WERI-Rb-1 (cell line): Measurements from ENCODE around the gene HSDL2.

Source experiments
- DNase-seq: peaks from one replicate; pipeline ENCODE4 v3.0.0-alpha.2; 2020
- H3K27ac ChIP-seq: fragments of 250-450 bp; sonication (Bioruptor Pico); 2 replicates; pipeline ENCODE4 v1.5.1; 2020; ENCODE audit warnings: mild to moderate bottlenecking, moderate library complexity
- H3K27me3 ChIP-seq: fragments of 250-450 bp; sonication (Bioruptor Pico); 2 replicates; pipeline ENCODE4 v1.5.1; 2021; ENCODE audit warnings: mild to moderate bottlenecking, low read depth, moderate library complexity; ENCODE audit not compliant: insufficient read depth, severe bottlenecking
- H3K36me3 ChIP-seq: fragments of 250-450 bp; sonication (Bioruptor Pico); 2 replicates; pipeline ENCODE4 v1.5.1; 2020; ENCODE audit warnings: mild to moderate bottlenecking, moderate library complexity
- H3K4me3 ChIP-seq: 2 replicates; pipeline ENCODE4 v1.5.1; 2011; ENCODE audit warnings: low read depth, mild to moderate bottlenecking, control low read depth, low read length
- H3K9me3 ChIP-seq: fragments of 250-450 bp; sonication (Bioruptor Pico); 2 replicates; pipeline ENCODE4 v1.5.1; 2021; ENCODE audit warnings: mild to moderate bottlenecking, moderate library complexity; ENCODE audit not compliant: severe bottlenecking
- TF ChIP-seq, protein P1 (sequence below): IDR thresholded peaks from 2 replicates; pipeline ENCODE4 v1.5.1; 2011; ENCODE audit warnings: low read depth, mild to moderate bottlenecking, control low read depth, inconsistent platforms, low read length

The HSDL2 gene

DNA sequence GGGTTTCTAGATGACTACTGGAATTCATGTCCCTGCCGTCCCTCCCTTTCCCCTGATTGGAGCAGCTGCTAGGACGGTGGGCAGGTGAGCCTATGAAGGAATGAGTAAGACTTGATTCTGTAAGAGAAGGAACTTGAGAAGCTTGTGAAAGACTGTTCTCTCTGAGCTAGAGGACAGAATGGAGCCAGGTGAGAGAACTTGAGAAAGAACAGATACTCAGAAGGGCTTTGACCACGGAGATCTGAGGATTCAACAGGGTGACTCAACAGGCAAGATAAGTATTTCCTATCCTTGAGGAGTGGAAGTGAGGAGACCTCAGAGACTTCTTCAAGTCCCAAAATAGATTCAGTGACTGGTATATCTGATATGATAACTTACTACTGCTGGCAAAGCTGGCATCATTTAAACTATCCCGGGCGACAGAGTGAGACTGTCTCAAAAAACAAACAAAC lies 41.9 kb downstream of the HSDL2 start:
- Histone ChIP-seq H3K4me3 (no peak overlapping the region), H3K9me3 (no peaks in the 10 kb centered on the region), H3K27ac (no peak overlapping the region), H3K27me3 (no peaks in the 10 kb centered on the region), H3K36me3 (peaks cover 10% of the 10 kb centered on the region)
- DNase-seq = no peak
- TF ChIP-seq, protein P1, sequence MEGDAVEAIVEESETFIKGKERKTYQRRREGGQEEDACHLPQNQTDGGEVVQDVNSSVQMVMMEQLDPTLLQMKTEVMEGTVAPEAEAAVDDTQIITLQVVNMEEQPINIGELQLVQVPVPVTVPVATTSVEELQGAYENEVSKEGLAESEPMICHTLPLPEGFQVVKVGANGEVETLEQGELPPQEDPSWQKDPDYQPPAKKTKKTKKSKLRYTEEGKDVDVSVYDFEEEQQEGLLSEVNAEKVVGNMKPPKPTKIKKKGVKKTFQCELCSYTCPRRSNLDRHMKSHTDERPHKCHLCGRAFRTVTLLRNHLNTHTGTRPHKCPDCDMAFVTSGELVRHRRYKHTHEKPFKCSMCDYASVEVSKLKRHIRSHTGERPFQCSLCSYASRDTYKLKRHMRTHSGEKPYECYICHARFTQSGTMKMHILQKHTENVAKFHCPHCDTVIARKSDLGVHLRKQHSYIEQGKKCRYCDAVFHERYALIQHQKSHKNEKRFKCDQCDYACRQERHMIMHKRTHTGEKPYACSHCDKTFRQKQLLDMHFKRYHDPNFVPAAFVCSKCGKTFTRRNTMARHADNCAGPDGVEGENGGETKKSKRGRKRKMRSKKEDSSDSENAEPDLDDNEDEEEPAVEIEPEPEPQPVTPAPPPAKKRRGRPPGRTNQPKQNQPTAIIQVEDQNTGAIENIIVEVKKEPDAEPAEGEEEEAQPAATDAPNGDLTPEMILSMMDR = no peak

DNA sequence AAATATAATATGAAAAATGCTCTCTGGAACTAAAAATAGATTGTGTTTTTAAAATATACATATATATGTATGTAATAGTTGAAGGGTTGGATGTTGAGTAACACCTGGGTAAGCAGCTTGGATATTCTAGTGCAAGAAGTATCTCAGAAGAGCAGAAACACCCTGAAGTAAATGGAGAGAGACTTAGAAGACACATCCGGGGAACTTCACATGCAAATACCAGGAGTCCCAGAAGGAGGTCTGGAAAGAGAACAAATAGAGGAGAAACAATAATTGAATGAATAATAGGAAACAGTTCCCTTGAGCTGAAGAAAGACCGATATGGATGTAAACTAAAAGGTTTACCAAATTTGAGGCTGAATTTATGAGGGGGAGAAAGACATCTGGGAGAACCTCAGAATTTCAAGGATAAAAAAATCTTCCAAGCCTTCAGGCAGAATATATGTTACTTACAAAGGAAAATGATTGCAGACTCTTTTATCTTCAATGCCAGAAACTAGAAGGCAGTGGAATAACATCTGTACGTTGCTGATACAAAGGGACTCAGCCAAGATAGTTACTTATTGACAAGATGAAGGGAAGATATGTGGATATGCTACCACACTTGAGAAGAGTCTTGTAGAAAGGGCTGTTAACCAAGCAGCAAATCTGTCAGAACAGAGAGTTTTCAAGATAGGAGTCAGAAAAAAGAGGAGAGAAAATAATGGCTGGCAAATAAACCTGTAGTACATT lies 42.7 kb downstream of the HSDL2 start:
- Histone ChIP-seq H3K9me3 (no peaks in the 10 kb centered on the region), H3K36me3 (peaks cover 10% of the 10 kb centered on the region), H3K27ac (no peak overlapping the region), H3K4me3 (no peak overlapping the region), H3K27me3 (no peaks in the 10 kb centered on the region)
- TF ChIP-seq, protein P1 = no peak
- DNase-seq = no peak

DNA sequence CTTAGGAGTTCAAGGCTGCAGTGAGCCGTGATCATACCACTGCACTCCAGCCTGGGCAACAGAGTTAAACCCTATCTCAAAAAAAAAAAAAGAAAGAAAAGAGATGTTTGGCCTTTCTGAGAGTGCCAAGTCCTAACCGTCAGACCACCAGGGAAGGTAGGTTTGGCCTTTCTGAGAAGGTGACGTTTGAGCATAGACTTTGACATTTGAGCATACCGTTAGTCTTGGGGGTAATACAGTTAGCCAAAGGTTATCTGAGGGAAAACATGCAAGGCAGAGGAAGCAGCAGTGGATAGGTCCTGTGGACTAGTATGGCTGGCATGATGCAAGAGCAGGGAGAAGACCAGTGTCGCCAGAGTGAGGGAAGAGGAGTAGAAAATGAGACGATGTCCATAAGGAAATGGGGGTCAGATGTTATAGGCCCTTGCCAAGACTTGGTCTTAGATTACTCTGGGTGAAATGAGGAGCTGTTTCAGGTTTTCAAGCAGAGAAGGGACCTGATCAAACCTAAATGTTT lies 50.2 kb downstream of the HSDL2 start:
- Histone ChIP-seq H3K4me3 (no peak overlapping the region), H3K9me3 (no peaks in the 10 kb centered on the region), H3K27me3 (no peaks in the 10 kb centered on the region), H3K36me3 (no peaks in the 10 kb centered on the region; the same call in none of the 2 replicates), H3K27ac (no peak overlapping the region)
- DNase-seq = no peak
- TF ChIP-seq, protein P1 = no peak

DNA sequence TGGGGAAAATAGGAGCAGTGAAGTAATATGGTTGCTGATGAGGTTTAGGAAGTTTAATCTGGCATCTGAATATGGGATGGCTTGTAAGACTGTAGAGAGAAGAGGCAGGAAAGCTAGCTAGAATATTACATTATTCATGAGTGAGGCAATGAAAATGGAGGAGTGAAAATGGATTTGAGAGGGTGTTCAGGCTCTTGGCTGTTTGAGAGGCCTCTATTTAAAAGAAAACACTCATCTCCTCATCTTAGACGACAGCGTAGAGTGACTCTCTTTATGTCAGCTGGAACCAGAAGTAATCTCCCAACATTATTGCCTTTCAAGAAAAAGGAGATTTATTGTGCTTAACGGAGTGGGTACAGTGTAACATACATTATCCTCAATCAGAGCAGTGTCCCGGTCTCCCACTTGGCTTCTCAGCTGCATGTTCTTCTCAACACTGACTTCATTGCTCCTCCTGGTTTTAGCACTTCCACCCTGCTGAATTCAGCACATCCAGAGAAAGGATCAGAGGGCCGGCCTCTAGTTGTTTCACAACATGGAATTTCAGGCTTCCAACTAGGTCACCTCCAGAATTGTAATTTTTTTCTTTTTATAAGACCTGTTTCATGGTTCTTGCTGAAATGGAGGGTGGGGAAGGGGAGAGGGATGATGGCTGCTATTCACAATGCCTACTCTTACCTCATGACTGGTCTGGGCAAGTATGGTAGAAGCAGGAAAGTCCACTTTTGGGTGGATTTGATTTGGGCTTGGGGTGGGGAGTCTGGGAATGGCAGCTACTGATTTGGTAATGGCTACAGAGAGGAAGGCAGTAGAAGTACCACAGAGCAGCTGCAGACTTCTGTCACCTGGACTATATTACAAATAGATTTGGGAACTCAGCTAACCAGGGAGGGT lies 53.8 kb downstream of the HSDL2 start:
- no peak overlapping the region for H3K4me3 ChIP-seq
- H3K27ac ChIP-seq = no peak overlapping the region
- no peaks in the 10 kb centered on the region; the same call in none of the 2 replicates for H3K36me3 ChIP-seq
- H3K27me3 ChIP-seq = no peaks in the 10 kb centered on the region
- TF ChIP-seq, protein P1 = no peak
- no peaks in the 10 kb centered on the region for H3K9me3 ChIP-seq
- no peak for DNase-seq

DNA sequence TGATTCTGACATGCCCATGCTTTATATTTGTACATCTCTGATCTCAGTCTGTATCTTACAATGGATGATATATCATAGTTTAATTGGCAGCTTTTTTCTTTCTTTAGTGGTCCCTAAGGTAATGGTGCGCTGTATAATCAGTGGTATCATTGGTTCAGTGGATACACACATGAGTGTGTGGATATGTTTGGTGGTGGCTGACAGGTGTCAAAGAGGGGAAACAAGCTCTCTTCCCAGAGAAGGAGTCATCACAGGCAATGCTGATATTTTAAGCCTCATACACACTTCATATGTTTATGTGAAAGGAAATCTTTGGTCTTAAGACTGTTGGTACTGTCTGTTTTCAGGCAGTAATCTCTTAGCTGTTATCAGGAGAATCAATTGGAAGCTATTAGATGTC lies 54.6 kb downstream of the HSDL2 start:
- TF ChIP-seq, protein P1 = no peak
- no peaks in the 10 kb centered on the region for H3K9me3 ChIP-seq
- H3K4me3 ChIP-seq = no peak overlapping the region
- no peak for DNase-seq
- no peak overlapping the region for H3K27ac ChIP-seq
- no peaks in the 10 kb centered on the region; the same call in none of the 2 replicates for H3K36me3 ChIP-seq
- no peaks in the 10 kb centered on the region for H3K27me3 ChIP-seq
